Loucy (cell line): ENCODE results near the gene PLEKHG7.

ENCODE experiments used
- CTCF ChIP-seq: fragments of 200-600 bp; sonication (generic); conservative IDR thresholded peaks from 2 replicates; pipeline ENCODE4 v1.5.1; 2014; ENCODE audit warnings: mild to moderate bottlenecking, antibody characterized with exemption, low read length
- EZH2phosphoT487 ChIP-seq: fragments of 200-600 bp; IDR thresholded peaks from 2 replicates; pipeline ENCODE4 v1.6.1; 2018; ENCODE audit warnings: antibody characterized with exemption, mild to moderate bottlenecking, moderate library complexity, borderline replicate concordance

GRCh38 chr12:92658611-92659010, 44.2 kb upstream of the PLEKHG7 start:
- TF ChIP-seq CTCF: no peak
- TF ChIP-seq EZH2phosphoT487: no peak
